GM11168 (cell line): ENCODE results near the gene SFMBT1.

Experiments used
- in situ Hi-C: fragments of 300-500 bp; cut with MboI; formaldehyde crosslinking; loops from one replicate; pipeline ENCODE4 v1.12.0; 2022; ENCODE audit warnings: low sequenced_read_pairs; ENCODE audit not compliant: unreplicated experiment

SFMBT1 gene

GRCh38 chr3:52866427-52866826 is 179.4 kb downstream of the SFMBT1 start:
- in situ Hi-C loops = no loop called here

GRCh38 chr3:52865994-52866393 is 179.9 kb downstream of the SFMBT1 start:
- in situ Hi-C loops = no loop called here

GRCh38 chr3:52860424-52860768 is 185.5 kb downstream of the SFMBT1 start:
- in situ Hi-C loops = no loop called here

GRCh38 chr3:52859686-52860423 is 186.0 kb downstream of the SFMBT1 start:
- in situ Hi-C loops = no loop called here

- in situ Hi-C loops = no loop called here
These were observed 188.0 kb downstream of the SFMBT1 start for GRCh38 chr3:52857864-52858263.

GRCh38 chr3:52857133-52857532 is 188.7 kb downstream of the SFMBT1 start:
- in situ Hi-C loops = no loop called here

GRCh38 chr3:52856666-52857065 is 189.2 kb downstream of the SFMBT1 start:
- in situ Hi-C loops = no loop called here

- in situ Hi-C loops = no loop called here
These were observed 191.9 kb downstream of the SFMBT1 start for GRCh38 chr3:52854013-52854412.
